IMR-90 (cell line): ENCODE data around the gene UBL7. TPM values are rescaled to one million over a fixed set of nuclear protein-coding genes. Genes with fewer than 3 reads are reported as not detected.

ENCODE experiments used
- ATAC-seq: fragments of 200-7000 bp; cut with Tn5 transposase; 2 replicates; pipeline ENCODE4 v1.9.1; 2020; ENCODE audit warnings: low read depth, mild to moderate bottlenecking, moderate library complexity
- BruUV-seq: library from RNA; stranded (reverse); fragments of 400-500 nt; replicated peaks from 2 replicates; lab custom pipeline; 2021; lab: Mats Ljungman, UMichigan
- CTCF ChIA-PET: fragments of 300-600 bp; formaldehyde crosslinking; extraction: SDS; loops from one replicate; lab custom pipeline; 2021; ENCODE audit warnings: antibody characterized with exemption; lab: Yijun Ruan, JAX
- POLR2A ChIA-PET: fragments of 300-600 bp; sonication (Branson Sonifier 250); formaldehyde crosslinking; loops from one replicate; lab custom pipeline; 2022; ENCODE audit warnings: antibody characterized with exemption; ENCODE audit not compliant: unreplicated experiment; lab: Charles Lee
- DNase-seq: peaks from one replicate; pipeline ENCODE4 v3.0.0; 2013
- H2AFZ ChIP-seq: replicated peaks from 2 replicates; pipeline ENCODE3; 2013; ENCODE audit warnings: low read length, mild to moderate bottlenecking; ENCODE audit not compliant: poor library complexity
- H2AK5ac ChIP-seq: 2 replicates; pipeline ENCODE4 v1.6.1; 2013; ENCODE audit warnings: low read depth, low read length, inconsistent platforms
- H2AK9ac ChIP-seq: replicated peaks from 2 replicates; pipeline ENCODE3; 2013; ENCODE audit warnings: mild to moderate bottlenecking, low read depth, low read length, moderate library complexity; ENCODE audit not compliant: poor library complexity
- H2BK120ac ChIP-seq: 2 replicates; pipeline ENCODE4 v1.6.1; 2013; ENCODE audit warnings: low read depth, low read length, inconsistent platforms
- H2BK15ac ChIP-seq: 3 replicates; pipeline ENCODE4 v1.6.1; 2013; ENCODE audit warnings: low read depth, low read length, inconsistent platforms
- H2BK20ac ChIP-seq: 2 replicates; pipeline ENCODE4 v1.6.1; 2013; ENCODE audit warnings: low read depth, mild to moderate bottlenecking, inconsistent platforms, low read length, moderate library complexity
- H2BK5ac ChIP-seq: 2 replicates; pipeline ENCODE4 v1.6.1; 2013; ENCODE audit warnings: mild to moderate bottlenecking, low read depth, low read length, inconsistent platforms; ENCODE audit not compliant: poor library complexity, severe bottlenecking
- H3K14ac ChIP-seq: replicated peaks from 2 replicates; pipeline ENCODE4 v1.6.1; 2013; ENCODE audit warnings: low read depth, low read length, inconsistent platforms
- H3K18ac ChIP-seq: 2 replicates; pipeline ENCODE4 v1.6.1; 2013; ENCODE audit warnings: low read depth, low read length, control low read depth
- H3K23ac ChIP-seq: 2 replicates; pipeline ENCODE4 v1.6.1; 2013; ENCODE audit warnings: low read depth, low read length, inconsistent platforms
- H3K27ac ChIP-seq: 2 replicates; pipeline ENCODE4 v1.5.1; 2013; ENCODE audit warnings: mild to moderate bottlenecking, control low read depth, low read length; ENCODE audit not compliant: insufficient read depth
- H3K27me3 ChIP-seq: 2 replicates; pipeline ENCODE4 v1.6.1; 2013; ENCODE audit warnings: low read length; ENCODE audit not compliant: control insufficient read depth, insufficient read depth
- H3K36me3 ChIP-seq: 2 replicates; pipeline ENCODE4 v1.6.1; 2013; ENCODE audit warnings: low read length, mixed read lengths; ENCODE audit not compliant: control insufficient read depth, insufficient read depth
- H3K4ac ChIP-seq: 2 replicates; pipeline ENCODE4 v1.6.1; 2013; ENCODE audit warnings: low read depth, low read length, inconsistent platforms
- H3K4me1 ChIP-seq: 2 replicates; pipeline ENCODE4 v1.6.1; 2013; ENCODE audit warnings: low read length, mixed read lengths; ENCODE audit not compliant: control insufficient read depth, insufficient read depth
- H3K4me2 ChIP-seq: 2 replicates; pipeline ENCODE4 v1.6.1; 2013; ENCODE audit warnings: low read depth, mild to moderate bottlenecking, control low read depth, low read length, moderate library complexity
- H3K4me3 ChIP-seq: 2 replicates; pipeline ENCODE4 v1.5.1; 2013; ENCODE audit warnings: low read depth, mild to moderate bottlenecking, control low read depth, low read length, moderate library complexity; ENCODE audit not compliant: insufficient read depth
- H3K56ac ChIP-seq: 2 replicates; pipeline ENCODE4 v1.6.1; 2013; ENCODE audit warnings: low read length, inconsistent platforms; ENCODE audit not compliant: insufficient read depth; ENCODE audit errors: extremely low read depth
- H3K79me1 ChIP-seq, 2 experiments: 2 replicates each; pipeline ENCODE4 v1.6.1; 2013; ENCODE audit warnings: low read length in 2 of 2, inconsistent platforms in 1 of 2, low read depth in 1 of 2
- H3K9ac ChIP-seq: 2 replicates; pipeline ENCODE4 v1.6.1; 2013; ENCODE audit warnings: low read depth, low read length, control low read depth
- H3K9me1 ChIP-seq: 2 replicates; pipeline ENCODE4 v1.6.1; 2013; ENCODE audit warnings: low read length, inconsistent platforms; ENCODE audit not compliant: insufficient read depth
- H3K9me3 ChIP-seq: 2 replicates; pipeline ENCODE4 v1.6.1; 2013; ENCODE audit warnings: low read length; ENCODE audit not compliant: control insufficient read depth, insufficient read depth
- H4K20me1 ChIP-seq: 2 replicates; pipeline ENCODE4 v1.6.1; 2013; ENCODE audit warnings: low read length, inconsistent platforms; ENCODE audit not compliant: insufficient read depth
- H4K5ac ChIP-seq: 2 replicates; pipeline ENCODE4 v1.6.1; 2013; ENCODE audit warnings: mild to moderate bottlenecking, low read depth, low read length, control low read depth
- H4K8ac ChIP-seq, 2 experiments: 2 replicates each; pipeline ENCODE4 v1.6.1; 2013; ENCODE audit warnings: low read depth in 2 of 2, low read length in 2 of 2, control low read depth in 1 of 2, inconsistent platforms in 1 of 2
- H4K91ac ChIP-seq: 2 replicates; pipeline ENCODE4 v1.6.1; 2013; ENCODE audit warnings: low read depth, low read length, inconsistent platforms; ENCODE audit not compliant: insufficient read depth
- BHLHE40 ChIP-seq: fragments of 150-350 bp; IDR thresholded peaks from 2 replicates; pipeline ENCODE4 v1.6.1; 2016; ENCODE audit warnings: mild to moderate bottlenecking, low read depth, low read length
- CEBPB ChIP-seq: IDR thresholded peaks from 2 replicates; pipeline ENCODE4 v1.6.1; 2012; ENCODE audit warnings: low read depth, low read length, improper control_type of control experiment
- CHD1 ChIP-seq: IDR thresholded peaks from 2 replicates; pipeline ENCODE4 v1.6.1; 2012; ENCODE audit warnings: low read depth, low read length, improper control_type of control experiment
- CTCF ChIP-seq: conservative IDR thresholded peaks from 2 replicates; pipeline ENCODE4 v1.5.1; 2012; ENCODE audit warnings: mild to moderate bottlenecking, low read depth, low read length, improper control_type of control experiment
- ELK1 ChIP-seq: fragments of 150-350 bp; IDR thresholded peaks from 2 replicates; pipeline ENCODE4 v1.6.1; 2016; ENCODE audit warnings: low read depth, mild to moderate bottlenecking, low read length, moderate library complexity, borderline replicate concordance
- FOS ChIP-seq: fragments of 150-350 bp; IDR thresholded peaks from 2 replicates; pipeline ENCODE4 v1.6.1; 2016; ENCODE audit warnings: low read depth, low read length
- MAFK ChIP-seq: IDR thresholded peaks from 2 replicates; pipeline ENCODE4 v1.6.1; 2012; ENCODE audit warnings: low read depth, low read length, improper control_type of control experiment
- MAZ ChIP-seq: IDR thresholded peaks from 2 replicates; pipeline ENCODE4 v1.6.1; 2012; ENCODE audit warnings: low read depth, mild to moderate bottlenecking, low read length, improper control_type of control experiment, moderate library complexity, borderline replicate concordance
- MXI1 ChIP-seq: IDR thresholded peaks from 2 replicates; pipeline ENCODE4 v1.6.1; 2012; ENCODE audit warnings: low read depth, mild to moderate bottlenecking, low read length, moderate library complexity, borderline replicate concordance
- NFE2L2 ChIP-seq: fragments of 150-350 bp; IDR thresholded peaks from 2 replicates; pipeline ENCODE4 v1.6.1; 2016; ENCODE audit warnings: low read depth, mild to moderate bottlenecking, low read length
- RAD21 ChIP-seq: IDR thresholded peaks from 2 replicates; pipeline ENCODE4 v1.6.1; 2012; ENCODE audit warnings: low read length, improper control_type of control experiment
- RCOR1 ChIP-seq: IDR thresholded peaks from 2 replicates; pipeline ENCODE4 v1.6.1; 2012; ENCODE audit warnings: mild to moderate bottlenecking, low read length, improper control_type of control experiment; ENCODE audit not compliant: insufficient replicate concordance
- RFX5 ChIP-seq: IDR thresholded peaks from 2 replicates; pipeline ENCODE4 v1.8.0; 2012; ENCODE audit warnings: low read depth, mild to moderate bottlenecking, low read length, moderate library complexity
- USF2 ChIP-seq: fragments of 150-350 bp; IDR thresholded peaks from 2 replicates; pipeline ENCODE4 v1.6.1; 2017; ENCODE audit warnings: mild to moderate bottlenecking, antibody characterized with exemption, low read length, low read depth
- WGBS, 2 experiments: methylation state at CpG; one replicate each; pipeline versions ENCODE4 v1.1.5 to v1.1.7; 2013; ENCODE audit warnings: missing lambda C conversion rate in 2 of 2; ENCODE audit not compliant: insufficient read length in 1 of 2; ENCODE audit errors: extremely low coverage in 2 of 2; 5-methylcytosine and 5-hydroxymethylcytosine counted together
- dilution Hi-C: fragments of 300-500 bp; cut with HindIII; formaldehyde crosslinking; loops from one replicate; pipeline ENCODE4 v1.14.3; 2018; ENCODE audit warnings: low sequenced_read_pairs; ENCODE audit not compliant: unreplicated experiment
- in situ Hi-C: fragments of 300-500 bp; cut with MboI; formaldehyde crosslinking; loops from 3 replicates; pipeline ENCODE4 v1.14.3; 2019; ENCODE audit warnings: low sequenced_read_pairs, inconsistent platforms, mixed read lengths
- intact Hi-C: fragments of 100-400 bp; cut with micrococcal nuclease; formaldehyde crosslinking; loops from 2 replicates; pipeline ENCODE4 v1.10.0; 2022
- polyA plus RNA-seq, 3 experiments: library from polyadenylated mRNA; depleted of rRNA; stranded (reverse); fragments of >200 nt; gene quantifications; 2 replicates each; pipeline ENCODE4 v1.2.3, GENCODE V29; 2012; ENCODE audit warnings: low replicate concordance in 1 of 3
- total RNA-seq: library from RNA; depleted of rRNA; stranded (reverse); fragments of >200 nt; gene quantifications from 2 replicates; pipeline ENCODE4 v1.2.3, GENCODE V29; 2012

UBL7 gene
- total and polyA plus RNA-seq, 2 of the 4 experiments (the other 2 are of a cell fraction), result 68.1 to 78.4 TPM

GRCh38 chr15:74402873-74403587 lies 57.9 kb downstream of the UBL7 start:
- ChIA-PET POLR2A (no interaction called here), CTCF (no interaction called here)
- H2BK120ac ChIP-seq, result peak overlapping the region; percentile 31; the same call in 1 of the 2 replicates
- no peak overlapping the region for H3K27ac ChIP-seq
- peak overlapping the region; percentile 79 for H2AK9ac ChIP-seq
- H3K14ac ChIP-seq, result no peak overlapping the region
- peak overlapping the region; percentile 25; the same call in 1 of the 2 replicates for H3K4ac ChIP-seq
- ATAC-seq (no peak), DNase-seq (no peak)
- dilution Hi-C loops, result no loop called here
- no peak overlapping the region for H2BK20ac ChIP-seq
- H2AFZ ChIP-seq, result peak overlapping the region; percentile 19
- H4K8ac ChIP-seq, result peak overlapping the region in 1 of 2 experiments; percentile 41; a peak in 1 of 4 replicates
- H3K4me3 ChIP-seq, result no peak overlapping the region
- no peak overlapping the region for H3K4me2 ChIP-seq
- H4K5ac ChIP-seq, result peak overlapping the region; percentile 5; the same call in 1 of the 2 replicates
- H3K56ac ChIP-seq, result no peak overlapping the region
- WGBS, 2 experiments, result 95% methylated on average over 7 of the region's 13 CpGs; no CpG with 5 or more reads in 1 of the 2 experiments
- no TSS peak for BruUV-seq
- in situ Hi-C loops, result no loop called here
- peak overlapping the region; percentile 56 for H2AK5ac ChIP-seq
- no peaks in the 10 kb centered on the region for H4K20me1 ChIP-seq
- peaks cover 36% of the 10 kb centered on the region for H3K4me1 ChIP-seq
- H3K9me3 ChIP-seq, result no peaks in the 10 kb centered on the region
- H3K79me1 ChIP-seq, result peaks cover 0 to 34% of the 10 kb centered on the region in 2 experiments; a peak in 3 of 4 replicates
- no peak overlapping the region for H4K91ac ChIP-seq
- intact Hi-C loops, result no loop called here
- no peaks in the 10 kb centered on the region for H3K27me3 ChIP-seq
- H2BK5ac ChIP-seq, result peak overlapping the region; percentile 10
- peaks cover 47% of the 10 kb centered on the region for H3K9me1 ChIP-seq
- H3K9ac ChIP-seq, result no peak overlapping the region
- H2BK15ac ChIP-seq, result 0 out of 3 replicates have a peak overlapping the region, but pooled peaks have one; percentile 23
- 0 out of 2 replicates have a peak overlapping the region, but pooled peaks have one; percentile 11 for H3K23ac ChIP-seq
- H3K36me3 ChIP-seq, result no peaks in the 10 kb centered on the region
- no peak overlapping the region for H3K18ac ChIP-seq
- no peak for TF ChIP-seq MXI1
- TF ChIP-seq USF2, result no peak
- TF ChIP-seq NFE2L2, result no peak
- no peak for TF ChIP-seq BHLHE40
- no peak for TF ChIP-seq CEBPB
- TF ChIP-seq RFX5, result no peak
- TF ChIP-seq RCOR1, result no peak
- TF ChIP-seq RAD21, result no peak
- TF ChIP-seq ELK1, result no peak
- no peak for TF ChIP-seq MAZ
- TF ChIP-seq FOS, result no peak
- no peak for TF ChIP-seq MAFK
- TF ChIP-seq CHD1, result no peak
- TF ChIP-seq CTCF, result no peak
